ENCODE results near the gene VEGFA.

VEGFA gene

DNA sequence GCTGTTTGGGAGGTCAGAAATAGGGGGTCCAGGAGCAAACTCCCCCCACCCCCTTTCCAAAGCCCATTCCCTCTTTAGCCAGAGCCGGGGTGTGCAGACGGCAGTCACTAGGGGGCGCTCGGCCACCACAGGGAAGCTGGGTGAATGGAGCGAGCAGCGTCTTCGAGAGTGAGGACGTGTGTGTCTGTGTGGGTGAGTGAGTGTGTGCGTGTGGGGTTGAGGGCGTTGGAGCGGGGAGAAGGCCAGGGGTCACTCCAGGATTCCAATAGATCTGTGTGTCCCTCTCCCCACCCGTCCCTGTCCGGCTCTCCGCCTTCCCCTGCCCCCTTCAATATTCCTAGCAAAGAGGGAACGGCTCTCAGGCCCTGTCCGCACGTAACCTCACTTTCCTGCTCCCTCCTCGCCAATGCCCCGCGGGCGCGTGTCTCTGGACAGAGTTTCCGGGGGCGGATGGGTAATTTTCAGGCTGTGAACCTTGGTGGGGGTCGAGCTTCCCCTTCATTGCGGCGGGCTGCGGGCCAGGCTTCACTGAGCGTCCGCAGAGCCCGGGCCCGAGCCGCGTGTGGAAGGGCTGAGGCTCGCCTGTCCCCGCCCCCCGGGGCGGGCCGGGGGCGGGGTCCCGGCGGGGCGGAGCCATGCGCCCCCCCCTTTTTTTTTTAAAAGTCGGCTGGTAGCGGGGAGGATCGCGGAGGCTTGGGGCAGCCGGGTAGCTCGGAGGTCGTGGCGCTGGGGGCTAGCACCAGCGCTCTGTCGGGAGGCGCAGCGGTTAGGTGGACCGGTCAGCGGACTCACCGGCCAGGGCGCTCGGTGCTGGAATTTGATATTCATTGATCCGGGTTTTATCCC, at the start of gene VEGFA:
VEGFA (plus strand) TSS at position 686 of the 846 bp plus-strand sequence.
- DNase-seq = no peak

DNA sequence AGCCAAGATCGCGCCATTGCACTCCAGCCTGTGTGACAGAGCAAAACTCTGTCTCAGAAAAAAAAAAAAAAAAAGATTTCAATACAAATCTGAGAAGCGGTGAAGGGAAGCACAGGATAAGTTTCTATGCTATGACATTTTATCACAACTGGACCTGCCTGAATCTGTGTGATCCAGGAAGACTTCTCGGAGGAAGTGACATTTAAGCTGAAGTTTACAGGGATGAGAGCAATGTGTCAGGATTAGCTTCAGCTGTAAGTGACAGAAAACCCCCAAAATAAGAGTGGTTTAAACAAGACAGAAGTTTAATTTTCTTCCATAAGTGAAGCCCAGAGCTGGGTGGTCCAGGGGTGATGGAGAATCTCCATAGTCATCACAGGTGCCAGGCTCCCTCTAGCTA, 49.0 kb upstream of the VEGFA start:
- no peak for DNase-seq

DNA sequence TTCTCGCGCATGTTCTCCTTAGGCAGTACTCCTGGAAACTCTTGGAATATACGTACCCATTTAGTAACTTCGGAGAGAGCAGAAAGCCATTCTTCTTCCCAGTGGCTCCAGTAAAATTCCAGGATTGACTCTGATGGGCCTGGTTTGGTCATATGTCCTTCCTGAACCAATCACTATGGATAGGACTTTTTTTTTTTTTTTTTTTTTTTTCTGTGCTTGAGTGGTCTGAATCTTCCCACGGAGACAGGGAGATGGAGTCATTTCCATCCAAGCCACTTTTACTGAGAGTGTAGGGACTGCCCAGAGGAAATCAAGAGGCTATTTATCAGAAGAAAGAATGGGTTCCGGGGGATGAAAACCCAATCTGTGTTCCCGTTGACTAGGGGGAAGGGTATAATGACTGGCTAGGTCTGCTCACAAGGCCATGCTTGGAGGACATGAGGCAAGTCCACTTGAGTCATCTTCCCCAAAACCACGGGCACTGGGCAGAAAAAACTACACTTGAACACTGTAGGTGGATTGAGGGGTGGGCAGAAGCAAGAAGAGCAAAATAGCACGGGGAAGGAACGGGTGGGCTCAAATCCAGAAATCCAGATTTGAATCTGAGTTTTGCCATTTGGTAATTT, 47.0 kb upstream of the VEGFA start:
- no peak for DNase-seq

DNA sequence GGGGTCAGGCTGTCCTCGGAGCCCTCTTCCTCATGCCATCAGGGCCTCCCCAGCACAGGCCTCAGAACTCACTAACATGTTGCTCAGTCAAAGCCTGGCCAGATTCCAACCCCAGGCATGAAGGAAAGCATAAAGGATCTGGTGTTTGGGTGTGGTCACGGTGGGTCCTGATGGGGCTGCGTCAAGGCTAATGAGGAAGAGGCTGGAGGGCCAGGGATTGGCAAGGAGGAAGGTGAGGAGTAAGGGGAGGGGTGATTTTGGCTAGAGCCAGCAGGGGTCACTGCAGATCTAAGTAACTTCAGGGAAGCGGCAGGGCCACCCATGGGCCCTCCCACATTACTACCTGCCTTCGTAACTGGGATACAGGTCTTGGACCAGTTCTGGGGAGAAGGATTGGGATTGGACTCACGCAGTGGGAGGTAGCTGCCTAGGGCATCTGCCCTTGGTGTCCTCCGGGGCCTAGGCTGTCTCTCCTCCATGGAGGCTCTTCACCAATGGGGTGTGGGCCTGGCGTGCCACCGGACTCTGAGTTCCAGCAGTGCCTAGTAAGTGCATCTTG, 46.2 kb upstream of the VEGFA start:
- no peak for DNase-seq

DNA sequence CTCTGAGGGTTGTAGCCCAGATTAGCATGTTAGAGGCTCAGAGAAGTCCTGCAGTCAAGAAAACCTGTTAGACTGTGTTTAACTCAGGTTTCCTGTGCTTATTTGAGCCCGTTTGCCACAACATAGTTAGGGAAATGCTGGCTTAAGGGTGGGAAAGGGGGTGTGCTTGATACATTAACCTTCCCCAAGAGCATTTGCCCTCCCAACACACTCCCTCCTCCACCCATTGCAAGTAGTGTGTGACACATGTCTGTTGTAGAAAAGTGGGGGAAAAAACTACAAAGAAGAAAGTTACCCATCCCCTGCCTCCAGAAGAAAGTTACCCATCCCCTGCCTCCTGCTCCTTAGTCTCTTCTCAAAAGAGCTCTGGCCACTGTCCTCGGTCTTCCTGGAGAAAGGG, 45.7 kb upstream of the VEGFA start:
- no peak for DNase-seq

DNA sequence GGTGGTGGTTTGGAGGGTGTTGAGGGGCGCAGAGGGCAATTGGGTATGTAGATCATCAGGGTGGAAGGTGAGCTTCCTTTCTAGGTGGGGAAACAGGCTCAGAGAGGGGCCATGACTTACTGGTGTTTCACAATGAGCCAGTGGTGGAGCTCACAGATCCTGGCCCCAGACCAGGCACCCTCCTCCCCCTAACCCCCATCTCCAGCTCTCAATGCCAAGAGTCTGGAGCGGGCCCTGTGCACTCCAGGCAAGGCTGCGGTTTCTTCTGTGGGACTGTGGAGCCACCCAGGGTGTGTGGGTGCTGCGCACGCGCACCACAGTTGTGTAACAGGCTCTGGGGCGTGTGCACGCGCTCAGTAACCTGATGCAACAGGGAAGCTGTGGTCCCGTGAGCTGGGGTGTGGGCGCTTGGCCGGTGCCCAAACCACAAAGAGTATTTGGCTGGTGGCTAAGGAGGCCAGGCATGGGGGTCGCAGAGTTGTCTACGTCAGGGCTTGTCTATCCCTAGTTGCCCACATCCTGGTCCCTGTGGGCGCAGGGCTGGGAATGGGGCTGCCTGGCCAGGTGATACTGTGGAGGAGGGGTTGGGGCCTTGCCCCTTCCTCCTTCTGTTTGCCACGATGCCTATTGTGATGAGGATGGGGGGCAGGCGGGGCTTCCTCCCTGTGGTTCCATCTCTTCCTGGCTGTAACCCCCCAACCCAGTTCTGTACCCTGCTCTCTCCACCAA, 44.9 kb upstream of the VEGFA start:
- DNase-seq = no peak

DNA sequence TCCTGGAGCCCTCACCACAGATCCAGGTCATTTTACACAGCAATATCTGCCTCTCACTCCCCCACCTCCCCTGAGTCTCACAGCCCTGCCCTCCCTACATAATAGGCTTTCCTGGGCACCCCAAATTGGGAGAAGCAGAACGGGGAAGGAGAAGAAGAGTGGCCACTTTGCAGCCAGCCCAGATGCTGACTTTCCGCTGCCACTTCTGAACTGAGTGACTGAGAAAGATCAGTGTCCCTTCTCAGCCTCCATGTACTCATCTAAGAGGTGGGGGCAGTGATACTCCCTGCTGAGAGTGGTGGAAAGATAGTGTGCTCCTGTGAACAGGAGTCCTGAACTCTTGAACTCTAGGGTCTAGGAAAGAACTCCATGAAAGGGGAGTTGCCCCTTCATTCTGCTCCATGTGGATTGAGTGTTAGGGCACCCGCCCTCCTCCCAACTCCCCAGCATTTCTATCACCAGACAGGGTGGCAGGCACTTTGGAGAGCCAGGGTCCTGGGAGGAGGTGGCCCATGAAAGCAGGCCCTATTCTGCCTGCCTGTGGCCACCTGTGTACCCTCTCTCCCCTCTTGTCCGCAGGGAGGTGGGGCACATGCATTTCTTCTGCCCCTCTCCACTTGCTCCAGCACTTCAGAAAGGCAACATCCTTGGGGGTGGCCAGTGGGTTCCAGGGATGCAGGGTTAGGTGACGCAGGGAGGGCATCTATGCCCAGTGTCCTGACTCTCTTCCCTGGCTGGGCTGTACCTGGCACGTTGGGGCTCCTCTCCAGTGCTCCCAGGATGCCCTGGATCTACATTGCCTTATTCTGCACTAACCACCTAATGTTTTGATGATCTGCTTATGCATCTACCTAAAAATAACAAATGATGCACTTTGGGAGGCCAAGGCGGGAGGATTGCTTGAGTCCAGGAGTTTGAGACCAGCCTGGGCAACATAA, 44.1 kb upstream of the VEGFA start:
- DNase-seq = no peak

DNA sequence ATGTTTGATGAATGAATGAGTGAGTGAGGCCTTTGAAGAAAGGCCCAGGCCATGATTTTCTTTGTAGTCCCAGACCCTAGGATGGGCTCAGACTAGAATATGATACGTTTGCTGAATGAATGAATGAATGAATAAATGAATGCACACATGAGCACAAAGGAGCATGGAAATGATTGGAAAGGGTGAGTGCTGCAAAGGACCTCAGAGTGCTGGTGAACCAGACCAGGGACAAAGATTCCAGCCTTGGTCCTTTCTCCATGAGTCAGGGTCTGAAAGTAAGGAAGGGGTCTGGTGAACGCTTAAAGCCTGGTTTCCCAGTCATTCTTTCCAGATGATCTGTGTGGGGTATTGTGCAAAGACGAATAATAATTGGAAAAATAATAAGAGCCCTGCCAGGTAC, 42.4 kb upstream of the VEGFA start:
- DNase-seq = no peak

DNA sequence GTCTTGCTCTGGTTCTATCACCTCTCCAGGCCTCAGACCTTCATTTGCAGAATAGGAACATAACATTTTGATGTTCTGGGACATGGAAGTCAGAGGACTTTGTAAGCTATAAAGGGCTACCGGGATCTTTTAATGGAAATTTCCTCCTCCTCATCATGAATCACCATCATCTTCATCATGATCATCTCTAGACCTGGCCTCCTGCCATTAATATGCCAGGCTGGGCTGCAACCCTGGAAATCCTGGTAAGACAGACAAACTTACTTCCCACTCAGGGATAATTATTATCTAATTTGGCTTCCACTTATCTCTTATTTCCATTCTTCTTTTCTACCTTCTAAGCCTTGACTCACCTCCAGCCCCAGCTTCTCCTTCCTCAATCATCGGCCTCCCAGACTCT, 41.4 kb upstream of the VEGFA start:
- DNase-seq = no peak

DNA sequence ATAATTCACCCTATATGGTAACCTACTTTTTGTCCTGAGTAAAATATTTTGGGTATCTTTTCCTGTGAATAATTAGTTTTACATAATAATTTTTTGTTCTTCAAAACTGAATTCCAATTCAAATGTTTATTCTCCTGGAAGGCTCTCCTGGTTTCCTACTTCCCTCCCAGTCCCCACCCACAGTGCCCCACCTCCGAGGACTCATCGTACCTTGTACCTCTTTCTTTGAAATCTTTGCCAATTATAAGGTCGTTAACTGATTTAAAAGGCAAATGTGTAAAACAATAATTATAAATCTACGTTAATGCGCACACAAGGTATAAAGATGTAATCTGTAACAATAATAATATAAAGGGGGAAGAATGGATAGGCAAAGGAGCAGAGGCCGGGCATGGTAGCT, 40.5 kb upstream of the VEGFA start:
- DNase-seq = no peak

DNA sequence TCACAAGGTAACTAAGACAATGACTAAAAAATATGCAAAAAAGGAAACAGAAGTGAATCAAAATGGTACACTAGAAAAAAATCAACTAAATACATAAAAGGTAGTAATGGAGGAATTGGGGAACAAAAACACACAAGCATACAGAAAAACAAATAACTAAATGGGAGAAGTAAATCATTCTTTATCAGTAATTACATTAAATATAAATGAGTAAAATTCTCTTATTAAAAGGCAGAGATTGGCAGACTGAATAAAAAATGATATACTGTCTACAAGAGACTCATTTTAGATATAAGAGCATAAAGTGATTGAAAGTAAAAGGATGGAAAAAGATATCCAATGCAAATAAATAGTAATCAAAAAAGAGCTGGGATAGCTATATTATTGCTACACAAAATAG, 39.4 kb upstream of the VEGFA start:
- DNase-seq = no peak

DNA sequence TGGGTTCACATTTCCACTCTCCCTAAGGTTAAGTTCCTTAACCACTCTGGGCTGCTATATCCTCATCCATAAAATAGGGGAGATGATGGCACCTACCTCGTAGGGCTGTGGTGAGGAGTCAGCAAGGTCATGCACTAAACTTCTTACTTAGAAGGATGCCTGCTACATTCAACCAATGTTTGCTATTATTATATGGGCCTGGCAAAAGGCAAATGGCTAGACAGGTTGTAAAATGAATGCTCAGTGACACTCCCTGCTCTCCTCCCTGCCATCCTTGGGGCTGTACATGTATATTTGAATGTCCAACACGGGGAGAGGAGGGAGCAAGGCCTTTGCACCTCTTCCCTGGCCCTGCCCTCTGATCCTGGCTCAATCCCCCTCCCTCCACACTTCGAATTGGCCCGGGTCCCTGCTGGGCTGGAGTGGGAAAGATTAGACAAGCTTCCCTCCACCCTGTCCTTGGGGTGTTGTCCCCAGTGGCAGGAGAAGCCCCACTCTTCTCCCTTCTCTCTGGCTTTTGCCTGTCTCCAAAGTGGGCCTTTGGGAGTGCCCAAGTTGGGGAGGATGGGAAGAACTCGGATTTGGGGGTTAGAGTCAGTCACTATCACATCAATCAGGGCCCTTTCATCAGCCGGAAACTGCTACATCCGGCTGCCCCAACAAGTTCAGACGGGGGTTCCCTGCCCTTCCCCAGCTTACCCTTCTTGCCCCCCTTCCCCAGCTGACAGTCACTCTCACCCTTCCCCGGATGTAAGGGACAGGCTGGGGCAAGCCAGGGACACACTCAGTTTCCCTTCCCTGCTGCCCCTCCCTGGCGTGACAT, 36.3 kb upstream of the VEGFA start:
- DNase-seq = no peak

DNA sequence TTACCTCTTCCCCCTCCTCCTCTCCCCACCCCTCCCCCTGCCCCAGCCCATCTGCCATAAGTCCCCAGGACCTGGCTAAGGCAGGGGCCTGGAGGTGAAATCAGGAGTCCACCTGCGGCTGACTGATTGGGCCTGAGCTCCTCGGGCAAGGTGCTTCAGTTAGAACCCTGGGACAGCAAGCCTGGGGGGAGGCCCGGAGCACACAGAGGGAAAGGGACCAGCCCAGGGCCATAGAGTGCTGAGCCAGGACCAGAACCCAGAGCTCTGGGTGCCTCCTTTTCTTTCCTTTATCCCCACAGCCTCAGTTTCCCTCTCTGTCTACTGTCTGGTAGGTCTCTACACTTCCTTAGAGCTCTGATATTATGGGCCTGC, 35.7 kb upstream of the VEGFA start:
- no peak for DNase-seq

DNA sequence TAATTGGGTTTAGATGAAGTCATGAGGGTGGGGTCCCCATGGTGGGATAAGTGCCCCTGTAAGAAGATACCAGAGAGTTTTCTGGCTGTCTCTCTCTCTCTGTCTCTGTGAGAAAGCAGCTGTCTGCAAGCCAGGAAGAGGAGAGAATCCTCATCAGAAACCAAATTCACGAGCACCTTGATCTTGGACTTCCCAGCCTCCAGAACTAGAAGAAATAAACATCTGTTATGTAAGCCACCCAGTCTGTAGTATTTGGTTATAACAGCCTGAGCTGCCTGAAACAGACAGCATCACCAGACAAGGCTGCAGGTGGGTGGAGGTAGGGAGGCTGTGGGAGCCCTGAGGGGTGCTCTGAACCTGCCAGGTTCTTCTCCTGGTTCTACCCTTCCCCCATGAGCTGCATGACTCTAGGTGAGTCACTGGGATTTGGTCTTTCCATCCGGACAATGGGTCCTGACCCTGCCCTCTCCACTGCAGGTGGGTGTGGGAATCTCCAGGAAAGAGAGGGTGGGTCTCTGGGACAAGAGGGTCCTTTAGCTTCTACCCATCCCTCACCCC, 34.3 kb upstream of the VEGFA start:
- DNase-seq = no peak

DNA sequence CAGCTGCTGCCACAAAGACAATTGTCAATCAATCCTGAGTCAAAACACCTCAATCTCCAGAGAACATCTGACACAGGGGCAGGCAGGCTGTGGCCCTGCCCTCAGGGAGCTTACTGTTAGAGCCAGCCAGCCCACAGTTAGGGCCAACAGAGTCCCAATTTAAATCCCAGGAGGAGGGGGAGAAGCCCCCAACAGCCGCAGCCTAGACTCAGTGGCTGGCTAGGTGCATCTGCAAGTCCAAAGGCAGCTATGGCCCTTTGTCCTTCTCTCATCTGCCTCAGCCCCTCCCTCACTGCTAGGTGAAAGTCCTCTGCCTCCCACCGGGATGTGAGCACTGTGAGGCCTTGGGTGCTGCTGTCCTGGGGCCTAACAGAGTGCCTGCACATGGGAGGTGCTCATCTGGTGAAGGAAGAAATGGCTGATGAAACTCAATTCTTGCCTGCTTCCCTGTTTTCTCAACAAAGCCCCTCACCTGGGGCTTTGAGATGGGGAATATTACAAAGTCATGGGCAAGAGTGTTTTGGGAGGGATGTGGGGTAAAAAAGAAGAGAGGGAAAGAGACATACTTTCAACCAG, 33.7 kb upstream of the VEGFA start:
- DNase-seq = no peak

DNA sequence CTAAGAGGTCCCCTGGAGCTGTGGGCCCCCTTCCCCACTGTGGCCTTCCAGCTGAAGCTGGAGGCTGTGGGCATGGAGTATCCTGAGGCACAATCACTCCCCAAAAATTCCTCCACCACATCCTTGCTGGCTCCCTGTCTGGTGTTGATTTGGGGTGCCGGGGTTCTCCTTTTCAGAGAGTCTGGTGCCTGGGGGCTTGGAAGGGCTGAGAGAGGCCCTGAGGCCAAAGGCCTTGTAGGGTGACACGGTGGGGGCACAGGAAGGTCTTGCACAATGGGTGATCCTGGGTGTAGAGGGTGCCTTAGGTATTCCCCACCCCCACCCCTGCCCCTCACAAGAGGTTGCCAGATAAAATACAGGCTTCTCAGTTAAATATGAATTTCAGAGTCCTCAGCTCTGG, 33.2 kb upstream of the VEGFA start:
- DNase-seq = no peak

DNA sequence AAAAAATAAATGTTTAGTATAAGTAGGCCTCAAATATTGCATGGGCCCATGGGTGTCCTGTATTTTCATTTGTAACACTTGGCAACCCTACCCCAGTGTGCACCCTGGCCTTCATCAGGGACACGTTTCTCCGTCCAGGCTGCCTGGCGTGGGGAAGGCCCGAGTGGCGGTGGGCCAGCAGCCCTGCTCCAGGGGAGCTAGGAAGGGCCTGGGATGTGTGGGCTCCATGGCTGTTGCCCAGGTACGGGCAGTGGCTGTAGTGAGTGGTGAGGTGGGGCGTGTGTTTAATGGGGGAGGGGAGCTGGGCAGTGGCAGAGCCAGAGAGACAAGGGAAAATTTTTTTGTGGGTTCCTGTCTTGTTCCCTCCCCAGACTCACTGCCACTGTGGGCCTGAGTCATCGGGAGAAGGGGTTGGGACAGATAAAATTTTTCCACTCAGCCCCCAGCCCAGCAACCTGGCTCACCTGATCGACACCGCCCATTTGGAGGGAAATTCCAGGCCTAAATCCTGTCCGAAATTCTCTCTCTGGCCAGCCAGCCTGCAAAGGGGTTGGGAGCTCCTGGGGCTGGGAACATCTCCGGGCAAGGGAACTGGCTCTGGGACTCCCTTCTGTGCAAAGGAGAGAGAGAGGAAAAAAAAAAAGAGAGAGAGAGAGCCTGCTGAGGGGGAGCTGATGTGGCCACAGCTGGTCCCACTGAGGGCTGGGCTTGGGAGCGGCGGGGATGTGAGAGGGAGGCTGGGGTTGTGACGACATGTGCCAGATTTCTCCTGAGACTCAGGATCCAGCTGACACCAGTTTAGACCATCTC, 32.5 kb upstream of the VEGFA start:
- DNase-seq = no peak

DNA sequence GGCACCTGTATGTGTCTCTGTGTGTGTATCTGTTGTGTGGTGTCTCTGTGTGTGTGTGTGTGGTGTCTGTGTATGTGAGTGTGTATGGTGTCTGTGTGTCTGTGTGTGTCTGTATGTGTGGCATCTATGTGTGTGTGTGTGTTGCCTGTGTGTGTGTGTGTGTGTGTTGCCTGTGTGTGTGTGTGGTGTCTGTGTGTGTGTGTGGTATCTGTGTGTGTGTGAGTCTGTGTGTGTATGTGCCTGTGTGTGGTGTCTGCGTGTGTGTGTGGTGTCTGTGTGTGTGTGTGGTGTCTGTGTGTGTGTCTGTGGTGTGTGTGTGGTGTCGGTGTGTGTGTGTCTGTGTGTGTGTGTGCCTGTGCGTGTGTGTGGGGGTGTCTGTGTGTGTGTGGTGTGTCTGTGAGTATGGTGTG, 31.7 kb upstream of the VEGFA start:
- no peak for DNase-seq

DNA sequence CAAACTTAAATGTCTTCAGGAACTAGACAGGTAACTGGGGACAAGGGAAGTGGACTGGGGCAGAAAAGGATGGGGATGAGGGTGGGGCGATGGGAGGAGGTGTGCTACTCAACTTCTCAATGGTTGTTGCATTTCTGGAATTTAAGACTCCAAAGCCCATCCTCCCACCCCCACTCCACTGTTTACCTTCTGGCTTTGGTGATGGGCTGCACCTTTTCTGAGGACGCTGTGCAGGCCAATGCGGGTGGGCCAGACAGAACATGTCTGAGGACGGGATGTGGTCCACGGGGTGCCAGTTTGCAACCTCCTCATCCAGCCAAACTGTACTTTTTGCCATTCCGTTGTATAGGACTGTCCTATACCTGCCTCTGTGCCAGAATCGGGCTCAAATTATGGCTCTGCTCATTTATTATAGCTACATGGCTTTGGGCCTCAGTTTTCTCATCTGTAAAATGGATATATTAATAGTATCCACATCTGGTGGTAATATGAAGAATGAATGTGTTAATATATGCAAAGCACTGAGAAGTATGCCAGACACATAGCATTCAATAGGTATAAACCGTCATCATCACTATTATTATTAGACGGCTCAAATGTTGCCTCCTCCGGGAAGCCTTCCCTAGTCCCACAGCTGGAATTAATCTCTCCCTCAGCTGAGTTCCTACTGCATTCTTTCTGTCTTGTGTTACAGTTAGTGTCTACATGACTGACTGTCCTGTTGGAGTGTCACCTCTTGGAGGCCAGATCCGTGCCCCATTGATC, 31.0 kb upstream of the VEGFA start:
- no peak for DNase-seq
